ENCODE data around the gene IMPACT. TPM values are rescaled to one million over a fixed set of nuclear protein-coding genes. Genes with fewer than 3 reads are reported as not detected.

IMPACT gene
- 39.7 and 41.9 TPM in 2 replicates for total RNA-seq

GRCh38 chr18:24426398-24427294 lies at the start of gene IMPACT:
Gene IMPACT (plus strand): TSS chr18:24426670. CDS start chr18:24426757, 87 bp downstream.

GRCh38 chr18:24397694-24398368 lies 28.6 kb upstream of the IMPACT start, which contains the start of gene OSBPL1A:
Gene OSBPL1A (minus strand): TSS chr18:24397824. CDS start chr18:24377533, 20,291 bp downstream.

GRCh38 chr18:24460388-24460787 lies 33.9 kb downstream of the IMPACT start, which contains the start of gene HRH4:
Gene HRH4 (plus strand): TSS chr18:24460637. CDS start chr18:24460729, 92 bp downstream.

Small RNA genes lying within 50 kb of the gene (small RNA-seq; reads per million reads assigned to genes)
- not detected for gene RF00019

Other genes starting within 250 kb of the IMPACT start
- 49.2 and 54.5 TPM in 2 replicates for gene OSBPL1A, start 28.8 kb upstream of the IMPACT start, total RNA-seq
- not detected in 2 replicates for gene HRH4, start 34.0 kb downstream of the IMPACT start, total RNA-seq

Measured in hair follicle dermal papilla cell (primary cell).